HUES6 (cell line): Measurements from ENCODE around the gene CENPB.
A peak's percentile ranks its signal among the peaks of the same experiment; 100 is the strongest.

Experiments
- H3K27ac ChIP-seq: 2 replicates; pipeline ENCODE4 v1.7.0; 2013; ENCODE audit warnings: low read depth, mild to moderate bottlenecking, low read length, inconsistent platforms
- H3K27me3 ChIP-seq: 2 replicates; pipeline ENCODE4 v1.6.1; 2013; ENCODE audit warnings: low read length; ENCODE audit not compliant: control insufficient read depth, insufficient read depth
- H3K36me3 ChIP-seq: 2 replicates; pipeline ENCODE4 v1.6.1; 2013; ENCODE audit warnings: low read length; ENCODE audit not compliant: control insufficient read depth, insufficient read depth
- H3K4me1 ChIP-seq: 2 replicates; pipeline ENCODE4 v1.6.1; 2013; ENCODE audit warnings: low read length; ENCODE audit not compliant: control insufficient read depth, insufficient read depth
- H3K4me3 ChIP-seq: 2 replicates; pipeline ENCODE4 v1.5.1; 2013; ENCODE audit warnings: low read depth, low read length
- H3K9ac ChIP-seq: one replicate; pipeline ENCODE4 v1.6.1; 2013; ENCODE audit warnings: mild to moderate bottlenecking, low read length
- H3K9me3 ChIP-seq: 2 replicates; pipeline ENCODE4 v1.6.1; 2013; ENCODE audit warnings: low read depth, low read length; ENCODE audit not compliant: control insufficient read depth, insufficient read depth

The CENPB gene

GRCh38 chr20:3753501-3754275 lies 32.9 kb downstream of the CENPB start:
- Histone ChIP-seq H3K4me3 (no peak overlapping the region), H3K27me3 (peaks cover 42% of the 10 kb centered on the region), H3K9me3 (no peaks in the 10 kb centered on the region), H3K9ac (no peak overlapping the region), H3K4me1 (peaks cover 16% of the 10 kb centered on the region), H3K36me3 (peaks cover 31% of the 10 kb centered on the region), H3K27ac (no peak overlapping the region)

GRCh38 chr20:3753098-3753497 lies 33.4 kb downstream of the CENPB start:
- H3K36me3 ChIP-seq, result peaks cover 25% of the 10 kb centered on the region
- H3K4me3 ChIP-seq, result no peak overlapping the region
- H3K4me1 ChIP-seq, result peaks cover 16% of the 10 kb centered on the region
- no peak overlapping the region for H3K9ac ChIP-seq
- no peak overlapping the region for H3K27ac ChIP-seq
- H3K27me3 ChIP-seq, result peaks cover 48% of the 10 kb centered on the region
- no peaks in the 10 kb centered on the region for H3K9me3 ChIP-seq

DNA sequence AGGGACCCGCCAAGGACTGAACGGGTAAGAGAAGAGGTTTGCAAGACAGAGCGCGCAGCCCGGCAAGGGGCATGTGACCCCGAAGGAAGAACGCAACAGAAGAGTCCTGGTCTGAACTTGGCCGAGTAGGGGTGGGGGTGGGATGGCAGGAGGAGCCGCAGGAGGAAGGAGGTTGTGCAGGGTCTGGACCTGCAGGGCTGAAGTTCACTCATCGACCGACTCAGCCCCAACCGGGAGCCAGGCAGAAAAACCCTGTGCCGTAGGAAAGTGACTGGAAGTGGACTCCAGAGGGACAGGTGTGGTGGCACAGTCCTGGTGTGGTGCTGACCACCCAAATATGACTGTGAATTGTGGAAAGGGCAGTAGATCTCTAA lies 34.2 kb downstream of the CENPB start:
- Histone ChIP-seq H3K36me3 (peaks cover 19% of the 10 kb centered on the region), H3K4me1 (peaks cover 16% of the 10 kb centered on the region), H3K9ac (no peak overlapping the region), H3K4me3 (peak overlapping the region; percentile 67), H3K27ac (no peak overlapping the region), H3K9me3 (no peaks in the 10 kb centered on the region), H3K27me3 (peaks cover 55% of the 10 kb centered on the region)

DNA sequence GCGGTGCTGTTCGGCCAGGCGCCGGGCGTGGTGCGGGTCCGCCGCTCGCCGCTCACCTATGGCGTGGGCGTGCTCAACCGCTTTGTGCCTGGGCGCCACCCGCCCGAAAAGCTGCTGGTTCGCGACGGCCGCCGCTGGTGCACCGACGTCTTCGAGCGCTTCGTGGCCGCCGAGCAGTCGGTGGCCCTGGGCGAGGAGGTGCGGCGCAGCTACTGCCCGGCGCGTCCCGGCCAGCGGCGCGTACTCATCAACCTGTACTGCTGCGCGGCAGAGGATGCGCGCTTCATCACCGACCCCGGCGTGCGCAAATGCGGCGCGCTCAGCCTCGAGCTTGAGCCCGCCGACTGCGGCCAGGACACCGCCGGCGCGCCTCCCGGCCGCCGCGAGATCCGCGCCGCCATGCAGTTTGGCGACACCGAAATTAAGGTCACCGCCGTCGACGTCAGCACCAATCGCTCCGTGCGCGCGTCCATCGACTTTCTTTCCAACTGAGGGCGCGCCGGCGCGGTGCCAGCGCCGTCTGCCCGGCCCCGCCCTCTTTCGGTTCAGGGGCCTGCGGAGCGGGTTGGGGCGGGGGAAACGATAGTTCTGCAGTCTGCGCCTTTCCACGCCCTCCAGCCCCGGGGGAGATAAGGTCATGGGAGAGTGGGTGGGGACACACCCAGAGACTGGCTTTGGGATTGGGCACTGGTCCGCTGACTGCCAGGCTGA lies 34.7 kb downstream of the CENPB start:
- H3K27ac ChIP-seq, result no peak overlapping the region
- H3K4me1 ChIP-seq, result peaks cover 16% of the 10 kb centered on the region
- H3K9me3 ChIP-seq, result no peaks in the 10 kb centered on the region
- peaks cover 19% of the 10 kb centered on the region for H3K36me3 ChIP-seq
- peaks cover 61% of the 10 kb centered on the region for H3K27me3 ChIP-seq
- H3K9ac ChIP-seq, result peak overlapping the region; percentile 37
- H3K4me3 ChIP-seq, result peak overlapping the region; percentile 67

DNA sequence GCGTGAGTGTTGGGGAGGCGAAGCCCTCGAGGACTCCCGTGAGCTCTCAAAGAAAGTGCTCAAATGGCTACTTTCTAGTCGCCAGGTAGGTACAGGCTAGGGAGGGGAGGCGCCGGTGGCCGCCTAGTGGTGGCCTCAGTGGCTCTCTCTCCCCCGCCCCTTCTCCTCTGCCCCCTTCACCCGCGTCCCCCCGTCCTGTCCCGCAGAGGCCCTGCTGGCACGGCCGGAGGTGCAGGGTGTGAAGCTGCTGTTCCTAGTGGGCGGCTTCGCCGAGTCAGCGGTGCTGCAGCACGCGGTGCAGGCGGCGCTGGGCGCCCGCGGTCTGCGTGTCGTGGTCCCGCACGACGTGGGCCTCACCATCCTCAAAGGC lies 35.2 kb downstream of the CENPB start:
- Histone ChIP-seq H3K27ac (no peak overlapping the region), H3K9me3 (no peaks in the 10 kb centered on the region), H3K4me3 (peak overlapping the region; percentile 67), H3K27me3 (peaks cover 65% of the 10 kb centered on the region), H3K9ac (peak overlapping the region; percentile 37), H3K4me1 (peaks cover 16% of the 10 kb centered on the region), H3K36me3 (peaks cover 14% of the 10 kb centered on the region)

GRCh38 chr20:3749689-3750531 lies 36.6 kb downstream of the CENPB start:
- Histone ChIP-seq H3K9ac (no peak overlapping the region), H3K4me1 (peaks cover 22% of the 10 kb centered on the region), H3K9me3 (no peaks in the 10 kb centered on the region), H3K27me3 (peaks cover 74% of the 10 kb centered on the region), H3K36me3 (peaks cover 1% of the 10 kb centered on the region; the same call in 1 of the 2 replicates), H3K4me3 (peak overlapping the region; percentile 68), H3K27ac (no peak overlapping the region)

DNA sequence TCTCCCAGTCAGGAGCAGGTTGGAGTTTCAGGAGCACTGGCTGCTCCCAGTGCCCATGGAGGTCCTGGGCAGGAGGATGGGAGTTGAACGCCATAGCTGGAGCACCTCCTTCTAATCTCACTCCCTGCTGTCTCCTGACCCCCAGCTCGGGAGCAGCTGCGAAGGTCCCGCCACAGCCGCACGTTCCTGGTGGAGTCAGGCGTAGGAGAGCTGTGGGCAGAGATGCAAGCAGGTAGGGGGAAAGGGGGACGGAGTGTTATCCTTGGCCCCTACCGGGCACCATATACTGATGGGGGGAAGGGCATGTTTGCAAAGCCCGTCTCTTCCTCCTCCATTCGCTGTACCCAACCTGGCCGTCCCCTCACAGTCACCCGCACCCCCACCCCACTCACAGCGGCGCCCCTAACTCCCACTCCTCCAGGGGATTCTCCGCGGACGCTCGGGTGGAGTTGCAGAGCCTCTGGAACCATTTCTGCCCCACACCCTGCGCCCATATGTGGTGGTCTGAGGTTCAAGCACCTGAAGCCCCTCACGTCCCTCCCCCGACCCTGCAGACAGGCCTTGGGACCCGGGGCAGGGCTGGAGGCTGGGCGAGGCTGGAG lies 37.4 kb downstream of the CENPB start:
- Histone ChIP-seq H3K27me3 (peaks cover 74% of the 10 kb centered on the region), H3K4me1 (peaks cover 22% of the 10 kb centered on the region), H3K27ac (no peak overlapping the region), H3K4me3 (peak overlapping the region; percentile 68), H3K36me3 (no peaks in the 10 kb centered on the region), H3K9ac (no peak overlapping the region), H3K9me3 (no peaks in the 10 kb centered on the region)

GRCh38 chr20:3748073-3748472 lies 38.5 kb downstream of the CENPB start:
- Histone ChIP-seq H3K36me3 (no peaks in the 10 kb centered on the region), H3K4me3 (no peak overlapping the region), H3K27me3 (peaks cover 77% of the 10 kb centered on the region), H3K9ac (no peak overlapping the region), H3K27ac (no peak overlapping the region), H3K9me3 (no peaks in the 10 kb centered on the region), H3K4me1 (peaks cover 22% of the 10 kb centered on the region)

GRCh38 chr20:3747471-3747870 lies 39.1 kb downstream of the CENPB start:
- Histone ChIP-seq H3K27me3 (peaks cover 72% of the 10 kb centered on the region), H3K4me3 (no peak overlapping the region), H3K36me3 (no peaks in the 10 kb centered on the region), H3K27ac (no peak overlapping the region), H3K9ac (no peak overlapping the region), H3K9me3 (no peaks in the 10 kb centered on the region), H3K4me1 (peaks cover 17% of the 10 kb centered on the region)

GRCh38 chr20:3745686-3746173 lies 40.8 kb downstream of the CENPB start:
- peaks cover 21% of the 10 kb centered on the region for H3K4me1 ChIP-seq
- H3K27me3 ChIP-seq, result peaks cover 55% of the 10 kb centered on the region
- H3K27ac ChIP-seq, result no peak overlapping the region
- H3K9me3 ChIP-seq, result no peaks in the 10 kb centered on the region
- H3K36me3 ChIP-seq, result no peaks in the 10 kb centered on the region
- peak overlapping the region; percentile 67 for H3K4me3 ChIP-seq
- no peak overlapping the region for H3K9ac ChIP-seq
